Transverse colon (tissue), 4 donors: ENCODE results near the gene ASTE1.

Experiments
- CTCF ChIP-seq, 5 experiments: fragments of 200-600 bp in 3 of 5; fragments of 450-650 bp in 2 of 5; sonication (generic) in 3 of 5; IDR thresholded peaks; 1 replicate in 2 of 5; 2 replicates in 3 of 5; pipeline ENCODE4 v1.5.1; 2016 to 2017; ENCODE audit warnings: antibody characterized with exemption in 5 of 5, inconsistent platforms in 3 of 5, mild to moderate bottlenecking in 2 of 5, moderate library complexity in 1 of 5
- EP300 ChIP-seq: sonication (generic); formaldehyde crosslinking; IDR thresholded peaks from one replicate; pipeline ENCODE4 v1.6.1; 2017; ENCODE audit warnings: antibody characterized with exemption, low read depth
- POLR2AphosphoS5 ChIP-seq, 3 donors: sonication (generic); formaldehyde crosslinking; IDR thresholded peaks; one replicate each; pipeline ENCODE4 v1.6.1; 2016; ENCODE audit warnings: antibody characterized with exemption in 3 of 3

- TF ChIP-seq CTCF (IDR thresholded peaks at IDR 0.05) (no peak), EP300 (no peak), POLR2AphosphoS5 (IDR thresholded peaks at IDR 0.05) (no peak)
These were observed 49.9 kb downstream of the ASTE1 start for GRCh38 chr3:130976706-130977105.
